GDM1 (cell line): Measurements from ENCODE around the gene OR2AG2.

Experiments
- DNase-seq: peaks from one replicate; lab custom pipeline; 2025; lab: John Stamatoyannopoulos, UW

OR2AG2 gene

GRCh38 chr11:6738590-6738989 lies 33.2 kb downstream of the OR2AG2 start:
- no peak for DNase-seq

GRCh38 chr11:6737872-6738466 lies 33.8 kb downstream of the OR2AG2 start:
- peak; percentile 33 for DNase-seq

DNA sequence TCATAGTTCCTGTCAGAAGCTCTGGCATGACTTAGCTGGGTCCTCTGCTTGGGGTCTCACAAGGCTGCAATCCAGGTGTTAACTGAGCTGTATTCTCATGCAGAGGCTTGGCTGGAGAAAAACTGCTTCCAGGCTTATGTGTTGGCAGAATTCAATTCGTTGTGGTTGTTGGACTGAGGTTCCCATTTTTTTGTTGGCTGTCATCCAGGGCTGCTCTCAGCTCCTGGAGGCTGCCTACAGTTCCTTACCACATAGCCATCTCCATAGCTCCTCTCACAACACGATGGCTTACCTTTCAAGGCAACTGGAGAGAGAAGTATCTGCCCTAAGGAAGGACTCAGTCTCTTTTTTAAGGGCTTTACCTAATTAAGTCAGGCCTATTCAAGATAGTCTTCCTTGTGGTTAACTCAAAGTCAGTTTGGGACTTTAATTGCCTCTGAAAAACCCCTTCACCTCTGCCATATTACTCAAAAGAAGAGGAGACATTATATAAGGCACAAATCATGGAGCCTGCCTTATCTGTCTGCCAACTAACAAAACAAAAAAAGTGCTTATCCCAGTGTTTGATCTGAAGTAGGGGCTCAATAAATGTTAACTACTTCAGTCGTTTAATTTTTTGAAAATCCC lies 35.2 kb downstream of the OR2AG2 start:
- peak; percentile 25 for DNase-seq

DNA sequence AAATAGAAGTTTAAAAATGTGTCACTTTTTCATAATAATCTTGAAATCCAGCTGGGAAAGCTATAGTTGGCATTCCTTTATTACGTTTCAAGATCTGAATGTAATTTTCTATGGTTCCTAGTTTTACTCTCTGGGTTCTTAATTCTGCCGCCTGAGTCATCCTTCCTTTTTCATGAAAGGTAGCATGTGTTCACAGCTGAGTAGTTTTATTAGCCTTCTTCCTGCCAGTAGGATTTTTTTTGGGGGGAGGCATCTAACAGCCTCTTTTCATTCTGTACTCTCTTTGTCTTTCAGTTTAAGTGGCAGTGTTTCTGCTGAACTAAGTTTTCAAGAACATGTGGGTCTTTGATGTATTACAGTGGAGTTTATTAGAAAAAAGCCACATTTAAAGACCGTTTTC lies 36.5 kb downstream of the OR2AG2 start:
- DNase-seq, result no peak

DNA sequence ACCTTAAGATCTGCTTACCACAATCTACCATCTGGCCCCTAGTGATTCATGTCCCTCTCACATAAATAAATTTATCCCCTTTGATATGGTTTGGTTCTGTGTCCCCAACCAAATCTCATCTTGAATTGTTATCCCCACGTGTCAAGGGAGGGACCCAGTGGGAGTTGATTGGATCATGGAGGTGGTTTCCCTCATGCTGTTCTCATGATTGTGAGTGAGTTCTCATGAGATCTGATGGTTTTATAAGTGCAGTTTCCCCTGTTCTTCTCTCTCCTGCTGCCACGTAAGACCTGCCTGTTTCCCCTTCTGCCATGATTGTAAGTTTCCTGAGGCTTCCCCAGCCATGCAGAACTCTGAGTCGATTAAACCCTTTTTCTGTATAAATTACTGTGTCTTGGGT lies 37.2 kb downstream of the OR2AG2 start:
- no peak for DNase-seq

- no peak for DNase-seq
Measured at GRCh38 chr11:6733326-6734275, 38.2 kb downstream of the OR2AG2 start.

DNA sequence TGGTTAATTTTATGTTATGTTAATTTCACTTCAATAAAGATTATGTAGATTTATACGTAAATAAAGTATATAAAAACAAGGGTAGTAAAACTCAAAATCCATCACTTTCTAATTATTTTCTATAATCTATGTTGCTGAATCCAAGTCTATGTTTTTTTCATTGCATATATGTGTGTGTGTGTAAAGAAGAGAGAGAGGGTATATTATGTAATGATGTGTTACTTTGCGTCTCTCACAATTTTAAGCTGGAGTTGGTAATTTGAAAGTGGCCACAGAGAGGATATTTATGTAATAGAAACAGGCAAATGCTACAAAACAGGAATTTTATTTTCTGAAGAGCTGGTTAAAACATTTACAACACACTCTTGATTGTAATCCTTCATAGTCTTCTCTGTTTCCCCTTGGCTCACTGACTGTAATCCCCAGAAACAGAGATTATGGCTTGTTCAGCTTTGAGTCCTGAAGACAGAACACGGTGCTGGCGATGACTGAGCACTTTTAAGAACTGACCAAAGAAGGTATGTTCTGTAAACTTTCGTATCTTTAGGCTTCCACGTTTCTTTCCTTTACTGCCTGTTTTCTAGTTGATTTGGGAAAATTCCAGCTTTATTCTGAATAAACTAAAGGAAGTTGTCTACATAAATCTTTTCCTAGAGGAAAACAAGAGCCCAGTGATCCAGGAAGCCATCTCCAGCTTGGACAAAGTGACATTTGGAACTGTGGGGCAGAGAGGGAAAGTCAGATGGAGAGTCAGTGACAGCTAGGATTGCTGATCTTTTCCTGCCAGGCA lies 43.6 kb downstream of the OR2AG2 start:
- DNase-seq, result no peak

DNA sequence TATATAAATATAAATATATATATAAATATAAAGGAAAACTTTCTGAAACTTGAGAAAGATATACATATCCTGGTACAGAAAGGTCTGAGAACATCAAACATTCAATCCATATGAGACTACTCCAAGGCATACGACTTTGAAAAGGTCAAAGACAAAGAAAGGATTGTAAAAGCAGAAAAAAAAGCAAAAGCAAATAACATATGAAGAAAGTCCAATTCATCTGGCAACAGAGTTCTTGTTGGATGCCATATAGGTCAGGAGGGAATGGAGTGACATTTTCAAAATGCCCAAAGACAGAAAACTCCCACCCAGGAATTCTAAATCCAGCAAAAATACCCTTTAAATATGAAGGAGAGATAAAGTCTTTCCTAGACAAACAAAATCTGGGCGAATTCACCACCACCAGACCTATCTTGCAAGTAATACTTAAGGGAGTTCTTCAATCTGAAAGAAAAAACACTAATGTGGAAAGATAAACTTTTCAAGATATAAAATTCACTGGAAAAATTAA lies 46.3 kb downstream of the OR2AG2 start:
- DNase-seq, result no peak

GRCh38 chr11:6724013-6724412 lies 47.8 kb downstream of the OR2AG2 start:
- DNase-seq, result no peak

DNA sequence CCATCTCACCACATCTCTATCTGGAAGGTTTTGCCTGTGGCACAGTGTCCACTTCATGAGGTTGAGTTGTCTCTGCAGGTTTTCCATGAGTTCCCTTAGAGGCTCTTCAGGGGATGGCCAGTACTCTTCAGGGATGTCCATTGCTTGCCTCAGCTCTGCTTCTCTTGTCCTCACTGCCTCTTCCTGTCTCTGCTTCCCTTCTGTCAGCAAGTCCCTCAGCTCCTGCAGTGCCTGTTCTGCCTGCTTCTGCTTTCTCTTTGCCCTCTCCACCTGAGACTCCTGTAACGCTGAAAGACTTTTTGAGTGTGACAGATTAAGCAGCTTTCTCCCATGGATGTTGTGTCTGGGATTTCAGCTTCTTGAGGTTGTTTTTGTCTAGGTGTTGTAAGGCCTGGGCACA lies 50.4 kb downstream of the OR2AG2 start:
- no peak for DNase-seq

- DNase-seq, result no peak
Measured at GRCh38 chr11:6719576-6719975, 52.2 kb downstream of the OR2AG2 start.

- no peak for DNase-seq
Measured at GRCh38 chr11:6717426-6717825, 54.4 kb downstream of the OR2AG2 start.
